MG63 (cell line): ENCODE data around the gene CPNE6. TPM values are rescaled to one million over a fixed set of nuclear protein-coding genes. Genes with fewer than 3 reads are reported as not detected.
A peak's percentile ranks its signal among the peaks of the same experiment; 100 is the strongest.

Experiments used
- DNase-seq: peaks from one replicate; pipeline ENCODE4 v3.0.0-alpha.2; 2020
- H3K27me3 ChIP-seq: fragments of 250-450 bp; sonication (Bioruptor Pico); 2 replicates; pipeline ENCODE4 v1.5.1; 2020; ENCODE audit warnings: mild to moderate bottlenecking, moderate library complexity
- H3K36me3 ChIP-seq: fragments of 250-450 bp; sonication (Bioruptor Pico); 2 replicates; pipeline ENCODE4 v1.5.1; 2020; ENCODE audit warnings: mild to moderate bottlenecking, moderate library complexity
- H3K4me3 ChIP-seq: fragments of 250-450 bp; sonication (Bioruptor Pico); 2 replicates; pipeline ENCODE4 v1.5.1; 2020; ENCODE audit warnings: mild to moderate bottlenecking, moderate library complexity
- H3K9me3 ChIP-seq: fragments of 250-450 bp; sonication (Bioruptor Pico); 2 replicates; pipeline ENCODE4 v1.5.1; 2020; ENCODE audit warnings: mild to moderate bottlenecking, moderate library complexity
- total RNA-seq: library from RNA; depleted of rRNA; stranded (reverse); fragments of >200 nt; shearing (Covaris generic); gene quantifications from 2 replicates; pipeline ENCODE4 v1.2.3, GENCODE V29; 2014; ENCODE audit warnings: low replicate concordance

Gene CPNE6
- total RNA-seq, 1 experiment from 2014 or later, result not detected

DNA sequence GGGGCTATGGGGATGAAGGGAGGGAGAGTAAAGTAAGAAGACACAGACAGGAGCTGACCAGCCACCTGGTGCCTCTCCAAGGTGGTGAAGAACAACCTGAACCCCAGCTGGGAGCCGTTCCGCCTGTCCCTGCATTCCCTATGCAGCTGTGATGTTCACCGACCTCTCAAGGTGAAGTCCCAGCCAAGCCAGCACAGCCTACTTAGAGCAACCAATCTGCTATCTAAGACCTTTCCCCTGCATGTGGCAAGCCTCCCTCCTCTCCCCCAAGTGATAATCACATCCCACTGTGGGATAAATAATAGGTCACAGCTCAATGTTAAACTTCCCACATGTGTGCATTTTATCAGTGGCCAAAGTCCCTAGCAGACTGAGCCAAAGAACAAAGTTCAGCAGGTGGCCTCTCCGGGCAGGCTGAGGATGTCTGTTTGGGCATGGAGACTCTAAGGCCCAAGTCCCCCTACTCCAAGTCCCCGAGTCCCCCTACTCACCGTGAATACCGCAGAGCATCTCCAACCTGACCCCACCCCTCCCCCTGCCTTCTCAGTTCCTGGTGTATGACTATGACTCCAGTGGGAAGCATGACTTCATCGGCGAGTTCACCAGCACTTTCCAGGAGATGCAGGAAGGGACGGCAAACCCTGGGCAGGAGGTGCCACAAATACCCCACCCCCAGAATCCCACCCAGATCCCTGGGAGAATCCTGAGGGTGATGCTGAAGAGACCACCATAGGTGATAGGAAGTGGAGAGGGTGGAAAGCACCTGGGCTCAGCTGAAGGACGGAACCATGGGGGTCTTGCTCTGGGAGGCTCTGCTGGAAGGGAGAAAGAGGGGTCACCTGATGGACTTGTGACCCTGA is 3.5 kb downstream of the CPNE6 start:
- H3K4me3 ChIP-seq, result no peak overlapping the region
- DNase-seq, result no peak
- no peaks in the 10 kb centered on the region for H3K9me3 ChIP-seq
- H3K36me3 ChIP-seq, result no peaks in the 10 kb centered on the region
- H3K27me3 ChIP-seq, result no peaks in the 10 kb centered on the region

DNA sequence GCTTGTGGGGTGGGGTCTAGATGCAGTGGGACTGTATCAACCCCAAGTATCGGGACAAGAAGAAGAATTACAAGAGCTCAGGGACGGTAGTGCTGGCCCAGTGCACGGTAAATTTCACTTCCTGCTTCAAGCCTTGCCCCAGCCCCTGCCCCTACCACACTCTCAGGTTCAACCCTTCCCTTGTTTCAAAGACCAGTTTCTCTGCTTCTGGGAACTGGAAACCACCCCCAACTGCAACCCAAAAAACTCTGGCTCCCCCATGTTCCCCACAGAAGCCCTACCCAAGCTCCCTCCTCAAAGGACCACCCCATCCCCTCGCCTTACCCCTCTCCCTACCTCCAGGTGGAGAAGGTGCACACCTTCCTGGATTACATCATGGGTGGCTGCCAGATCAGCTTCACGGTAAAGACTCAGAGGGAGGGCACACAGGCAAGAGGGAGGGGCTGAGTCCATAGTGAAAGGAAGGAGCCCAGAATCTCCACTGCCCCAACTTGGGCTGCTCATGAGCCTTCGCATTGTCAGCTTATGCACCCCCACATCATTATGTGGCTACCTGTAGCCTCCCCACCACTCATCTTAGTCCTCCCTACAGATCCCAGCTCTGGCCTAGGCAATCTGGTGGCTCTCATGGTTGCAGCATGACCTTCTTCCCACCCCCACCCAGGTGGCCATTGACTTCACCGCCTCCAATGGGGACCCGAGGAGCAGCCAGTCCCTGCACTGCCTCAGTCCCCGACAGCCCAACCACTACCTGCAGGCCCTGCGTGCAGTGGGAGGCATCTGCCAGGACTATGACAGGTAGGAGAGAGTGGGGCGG is 4.3 kb downstream of the CPNE6 start:
- no peak for DNase-seq
- H3K36me3 ChIP-seq, result no peaks in the 10 kb centered on the region
- no peaks in the 10 kb centered on the region for H3K9me3 ChIP-seq
- no peaks in the 10 kb centered on the region for H3K27me3 ChIP-seq
- H3K4me3 ChIP-seq, result no peak overlapping the region

DNA sequence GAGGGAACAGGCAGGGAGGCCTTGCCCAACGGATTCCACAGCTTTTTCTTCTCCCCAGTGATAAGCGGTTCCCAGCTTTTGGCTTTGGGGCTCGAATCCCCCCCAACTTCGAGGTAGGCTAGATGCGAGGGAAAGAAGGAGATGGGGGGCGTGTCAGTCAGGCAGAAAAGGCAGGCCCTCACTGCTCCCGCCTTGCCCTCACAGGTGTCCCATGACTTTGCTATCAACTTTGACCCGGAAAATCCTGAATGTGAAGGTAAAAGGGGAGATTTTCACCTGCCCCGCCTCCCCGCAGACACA is 4.9 kb downstream of the CPNE6 start:
- DNase-seq, result no peak
- no peaks in the 10 kb centered on the region for H3K27me3 ChIP-seq

GRCh38 chr14:24077086-24077485 is 5.7 kb downstream of the CPNE6 start:
- H3K4me3 ChIP-seq, result no peak overlapping the region
- no peaks in the 10 kb centered on the region for H3K27me3 ChIP-seq
- no peak for DNase-seq
- no peaks in the 10 kb centered on the region for H3K9me3 ChIP-seq
- no peaks in the 10 kb centered on the region for H3K36me3 ChIP-seq

More for the DNA sequence above, 4.9 kb downstream of the CPNE6 start:
- no peaks in the 10 kb centered on the region for H3K36me3 ChIP-seq
- no peak overlapping the region for H3K4me3 ChIP-seq
- H3K9me3 ChIP-seq, result no peaks in the 10 kb centered on the region

DNA sequence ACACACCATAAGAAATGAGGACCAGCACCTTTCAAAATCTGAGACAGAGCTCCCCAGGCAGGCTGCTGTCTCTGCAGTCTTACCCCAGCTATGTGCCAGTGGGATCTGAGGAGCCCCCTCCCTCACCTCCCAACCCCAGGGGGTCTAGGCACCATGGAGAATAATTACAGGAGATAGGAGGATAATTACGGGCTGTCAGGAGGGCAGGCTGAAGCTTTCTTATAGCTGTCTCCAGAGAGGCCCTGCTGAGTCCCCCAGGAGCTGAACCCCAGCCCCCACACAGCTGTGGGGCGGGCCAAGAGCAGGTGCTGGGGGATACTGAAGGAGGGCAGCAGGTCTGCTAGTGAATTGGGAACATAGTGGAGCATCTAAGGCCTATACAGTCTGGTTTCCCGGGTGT is 6.8 kb downstream of the CPNE6 start:
- Histone ChIP-seq H3K4me3 (no peak overlapping the region), H3K36me3 (no peaks in the 10 kb centered on the region), H3K9me3 (no peaks in the 10 kb centered on the region), H3K27me3 (no peaks in the 10 kb centered on the region)
- no peak for DNase-seq

GRCh38 chr14:24079491-24080141 is 8.3 kb downstream of the CPNE6 start:
- Histone ChIP-seq H3K36me3 (no peaks in the 10 kb centered on the region), H3K27me3 (no peaks in the 10 kb centered on the region), H3K9me3 (no peaks in the 10 kb centered on the region), H3K4me3 (no peak overlapping the region)
- DNase-seq, result no peak

GRCh38 chr14:24080142-24080530 is 8.8 kb downstream of the CPNE6 start:
- no peak for DNase-seq
- no peaks in the 10 kb centered on the region for H3K36me3 ChIP-seq
- H3K4me3 ChIP-seq, result no peak overlapping the region
- H3K9me3 ChIP-seq, result no peaks in the 10 kb centered on the region
- no peaks in the 10 kb centered on the region for H3K27me3 ChIP-seq

- H3K9me3 ChIP-seq, result no peaks in the 10 kb centered on the region
- peak; percentile 38 for DNase-seq
- no peaks in the 10 kb centered on the region for H3K27me3 ChIP-seq
- no peaks in the 10 kb centered on the region for H3K36me3 ChIP-seq
- peak overlapping the region; percentile 43 for H3K4me3 ChIP-seq
Observed at GRCh38 chr14:24080888-24081738, 9.8 kb downstream of the CPNE6 start.

GRCh38 chr14:24081739-24082211 is 10.4 kb downstream of the CPNE6 start:
- Histone ChIP-seq H3K36me3 (no peaks in the 10 kb centered on the region), H3K27me3 (no peaks in the 10 kb centered on the region), H3K9me3 (no peaks in the 10 kb centered on the region), H3K4me3 (no peak overlapping the region; the same call in 1 of the 2 replicates)
- no peak for DNase-seq

- H3K27me3 ChIP-seq, result no peaks in the 10 kb centered on the region
- no peak for DNase-seq
- H3K9me3 ChIP-seq, result no peaks in the 10 kb centered on the region
- no peak overlapping the region for H3K4me3 ChIP-seq
- H3K36me3 ChIP-seq, result no peaks in the 10 kb centered on the region
Observed at GRCh38 chr14:24082411-24083080, 11.2 kb downstream of the CPNE6 start.

- DNase-seq, result no peak
- H3K36me3 ChIP-seq, result no peaks in the 10 kb centered on the region
- H3K9me3 ChIP-seq, result no peaks in the 10 kb centered on the region
- H3K4me3 ChIP-seq, result no peak overlapping the region
- no peaks in the 10 kb centered on the region for H3K27me3 ChIP-seq
Observed at GRCh38 chr14:24083462-24083861, 12.1 kb downstream of the CPNE6 start.

- H3K9me3 ChIP-seq, result no peaks in the 10 kb centered on the region
- DNase-seq, result no peak
- H3K36me3 ChIP-seq, result no peaks in the 10 kb centered on the region
- no peaks in the 10 kb centered on the region for H3K27me3 ChIP-seq
- no peak overlapping the region for H3K4me3 ChIP-seq
Observed at GRCh38 chr14:24084440-24084839, 13.1 kb downstream of the CPNE6 start.

- no peaks in the 10 kb centered on the region for H3K36me3 ChIP-seq
- no peaks in the 10 kb centered on the region for H3K27me3 ChIP-seq
- no peaks in the 10 kb centered on the region for H3K9me3 ChIP-seq
- no peak for DNase-seq
- no peak overlapping the region for H3K4me3 ChIP-seq
Observed at GRCh38 chr14:24085215-24085614, 13.9 kb downstream of the CPNE6 start.

DNA sequence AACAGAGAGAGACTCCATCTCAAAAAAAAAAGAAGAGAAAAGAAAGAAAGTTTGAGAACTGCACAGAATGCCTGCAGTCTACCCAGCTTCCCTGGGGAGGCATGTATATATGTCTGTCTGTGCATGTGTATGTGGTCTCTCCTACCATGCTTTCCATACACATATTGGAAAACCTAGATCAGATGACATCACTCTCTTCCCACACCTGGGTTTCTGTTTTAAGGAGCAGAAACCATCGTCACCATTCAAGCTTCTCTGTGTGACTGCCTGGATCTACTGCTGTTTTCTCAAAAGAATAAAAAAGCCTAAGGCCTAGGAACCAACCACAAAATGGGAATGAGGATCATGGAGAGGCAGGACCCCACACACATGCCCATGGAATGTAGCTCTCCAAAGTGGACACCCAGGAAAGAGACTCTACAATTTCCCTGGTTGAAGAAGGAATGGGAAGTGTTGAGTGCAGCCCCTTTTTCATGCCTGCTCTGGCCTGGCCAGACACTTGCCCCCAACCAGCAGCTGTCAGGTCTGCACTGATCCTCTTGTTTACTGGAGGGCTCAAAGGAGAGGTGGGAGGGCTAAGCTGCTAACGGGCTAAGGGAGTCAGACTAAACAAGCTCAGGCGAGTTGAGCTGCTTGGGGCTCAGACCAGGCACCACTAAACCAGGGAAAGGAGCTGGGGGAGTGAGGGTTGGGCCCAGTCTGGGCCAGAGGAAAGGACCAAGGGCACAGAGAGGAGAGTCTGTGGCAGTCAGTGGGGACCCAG is 15.0 kb downstream of the CPNE6 start:
- H3K9me3 ChIP-seq, result no peaks in the 10 kb centered on the region
- H3K27me3 ChIP-seq, result no peaks in the 10 kb centered on the region
- no peak for DNase-seq
- H3K36me3 ChIP-seq, result no peaks in the 10 kb centered on the region
- H3K4me3 ChIP-seq, result no peak overlapping the region

DNA sequence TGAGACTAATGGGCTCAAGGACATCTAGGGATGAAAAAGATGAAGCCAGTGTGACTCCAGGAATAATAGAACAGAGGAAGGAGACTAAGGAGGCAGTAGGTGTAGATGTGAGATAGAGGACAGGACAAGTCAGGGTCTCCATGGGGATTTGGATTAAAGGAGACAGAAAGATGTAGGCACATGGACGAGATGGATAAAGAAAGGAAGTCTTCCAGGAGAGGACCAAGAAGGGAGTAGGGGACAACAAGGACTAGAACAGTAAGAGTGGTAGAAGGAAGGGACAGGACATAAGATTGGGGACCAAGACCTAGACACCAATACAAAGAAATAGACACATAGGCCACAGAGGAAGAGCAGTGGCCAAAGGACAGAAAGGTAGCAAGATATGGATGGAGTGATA is 15.6 kb downstream of the CPNE6 start:
- DNase-seq, result no peak
- H3K9me3 ChIP-seq, result no peaks in the 10 kb centered on the region
- no peaks in the 10 kb centered on the region for H3K36me3 ChIP-seq
- H3K27me3 ChIP-seq, result no peaks in the 10 kb centered on the region
- H3K4me3 ChIP-seq, result no peak overlapping the region
